ENCODE data around the gene C6orf132. TPM values are rescaled to one million over a fixed set of nuclear protein-coding genes. Genes with fewer than 3 reads are reported as not detected.

Gene C6orf132
- total RNA-seq, 1 donor from 2014 or later: 4.0 TPM

GRCh38 chr6:42090819-42091717 is 51.4 kb downstream of the C6orf132 start:
- no peak for DNase-seq (ENCODE audit: extremely low spot score, unreplicated experiment)
- no peak overlapping the region for H3K4me3 Mint-ChIP-seq (ENCODE audit: unreplicated experiment)
- TF ChIP-seq CTCF (IDR thresholded peaks at IDR 0.05): no peak
- no peaks in the 10 kb centered on the region for H3K27me3 Mint-ChIP-seq (ENCODE audit: unreplicated experiment)
- no peaks in the 10 kb centered on the region for H3K36me3 Mint-ChIP-seq (ENCODE audit: unreplicated experiment)
- no peaks in the 10 kb centered on the region for H3K9me3 Mint-ChIP-seq (ENCODE audit: unreplicated experiment)
- peaks cover 16% of the 10 kb centered on the region for H3K4me1 Mint-ChIP-seq (ENCODE audit: unreplicated experiment)
- H3K27ac Mint-ChIP-seq (ENCODE audit: unreplicated experiment): no peak overlapping the region

GRCh38 chr6:42088101-42088591 is 54.3 kb downstream of the C6orf132 start:
- no peaks in the 10 kb centered on the region for H3K9me3 Mint-ChIP-seq (ENCODE audit: unreplicated experiment)
- TF ChIP-seq CTCF (IDR thresholded peaks at IDR 0.05): no peak
- peaks cover 2% of the 10 kb centered on the region for H3K36me3 Mint-ChIP-seq (ENCODE audit: unreplicated experiment)
- no peak overlapping the region for H3K4me3 Mint-ChIP-seq (ENCODE audit: unreplicated experiment)
- no peak for DNase-seq (ENCODE audit: extremely low spot score, unreplicated experiment)
- peaks cover 15% of the 10 kb centered on the region for H3K4me1 Mint-ChIP-seq (ENCODE audit: unreplicated experiment)
- no peaks in the 10 kb centered on the region for H3K27me3 Mint-ChIP-seq (ENCODE audit: unreplicated experiment)
- H3K27ac Mint-ChIP-seq (ENCODE audit: unreplicated experiment): no peak overlapping the region

- peaks cover 9% of the 10 kb centered on the region for H3K36me3 Mint-ChIP-seq (ENCODE audit: unreplicated experiment)
- H3K9me3 Mint-ChIP-seq (ENCODE audit: unreplicated experiment): no peaks in the 10 kb centered on the region
- H3K4me3 Mint-ChIP-seq (ENCODE audit: unreplicated experiment): no peak overlapping the region
- H3K4me1 Mint-ChIP-seq (ENCODE audit: unreplicated experiment): peaks cover 15% of the 10 kb centered on the region
- H3K27ac Mint-ChIP-seq (ENCODE audit: unreplicated experiment): peak overlapping the region; percentile 3
- H3K27me3 Mint-ChIP-seq (ENCODE audit: unreplicated experiment): no peaks in the 10 kb centered on the region
- peak; percentile 15 for TF ChIP-seq CTCF (IDR thresholded peaks at IDR 0.05)
- no peak for DNase-seq (ENCODE audit: extremely low spot score, unreplicated experiment)
Observed at GRCh38 chr6:42086046-42087035, 56.1 kb downstream of the C6orf132 start.

- H3K27ac Mint-ChIP-seq (ENCODE audit: unreplicated experiment): no peak overlapping the region
- DNase-seq (ENCODE audit: extremely low spot score, unreplicated experiment): no peak
Observed at GRCh38 chr6:42084889-42085288, 57.5 kb downstream of the C6orf132 start.

More at GRCh38 chr6:42084889-42085288, 57.5 kb downstream of the C6orf132 start:
- TF ChIP-seq CTCF (IDR thresholded peaks at IDR 0.05): no peak
- Mint-ChIP-seq H3K4me1 (ENCODE audit: unreplicated experiment) (peaks cover 15% of the 10 kb centered on the region), H3K36me3 (ENCODE audit: unreplicated experiment) (peaks cover 15% of the 10 kb centered on the region), H3K9me3 (ENCODE audit: unreplicated experiment) (no peaks in the 10 kb centered on the region), H3K4me3 (ENCODE audit: unreplicated experiment) (no peak overlapping the region), H3K27me3 (ENCODE audit: unreplicated experiment) (no peaks in the 10 kb centered on the region)

Data from osteocyte (in vitro differentiated cells).